ENCODE data around the gene SGCD. TPM values are rescaled to one million over a fixed set of nuclear protein-coding genes. Genes with fewer than 3 reads are reported as not detected.

SGCD gene
- total RNA-seq, 2 experiments from 2014 or later: not detected

DNA sequence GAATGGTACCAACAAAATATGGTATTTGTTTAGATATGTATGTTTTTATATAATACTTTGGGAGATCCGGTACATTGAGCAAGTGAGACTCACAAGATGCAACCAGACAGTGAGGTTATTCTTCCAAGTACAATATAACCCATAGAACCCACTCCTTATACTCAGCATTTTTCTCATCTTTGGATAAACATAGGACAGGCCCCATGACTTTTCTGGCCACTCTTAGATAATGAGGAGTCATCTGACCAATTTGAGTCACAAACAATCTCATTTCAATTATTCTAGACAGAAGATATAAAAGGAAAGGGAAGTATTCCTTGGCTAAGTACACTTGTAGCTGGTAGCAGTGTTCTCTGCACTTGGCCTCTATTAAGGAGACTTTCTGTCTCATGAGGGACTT, 150.2 kb downstream of the SGCD start:
- Mint-ChIP-seq H3K9me3 (no peaks in the 10 kb centered on the region), H3K27ac (no peak overlapping the region), H3K4me1 (peaks cover 3% of the 10 kb centered on the region), H3K4me3 (no peak overlapping the region), H3K36me3 (no peaks in the 10 kb centered on the region), H3K27me3 (peaks cover 38% of the 10 kb centered on the region)
- DNase-seq: no peak

DNA sequence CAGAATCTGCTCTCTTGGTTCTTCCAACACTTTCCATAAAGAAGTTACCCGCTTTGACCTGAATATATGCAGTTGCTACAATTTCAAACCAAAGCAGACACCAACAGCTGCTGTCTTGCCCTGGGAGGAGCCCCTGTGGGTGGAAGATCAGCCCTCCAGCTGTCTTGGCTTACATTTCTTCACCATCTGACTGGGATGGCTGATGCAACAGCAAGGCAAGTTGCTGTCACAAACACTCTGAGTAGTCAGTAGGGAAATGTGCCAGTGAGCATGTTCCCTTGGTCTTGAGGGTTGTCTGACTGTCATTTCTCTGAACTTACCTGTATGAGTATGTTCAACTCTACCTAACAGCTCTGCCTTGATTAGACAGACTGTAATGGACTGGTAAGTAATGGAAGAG, 152.9 kb downstream of the SGCD start:
- H3K4me3 Mint-ChIP-seq: no peak overlapping the region
- H3K27me3 Mint-ChIP-seq: peaks cover 25% of the 10 kb centered on the region
- H3K36me3 Mint-ChIP-seq: no peaks in the 10 kb centered on the region
- H3K9me3 Mint-ChIP-seq: no peaks in the 10 kb centered on the region
- H3K4me1 Mint-ChIP-seq: peaks cover 3% of the 10 kb centered on the region
- peak overlapping the region; percentile 43 for H3K27ac Mint-ChIP-seq
- DNase-seq: peak; percentile 30

DNA sequence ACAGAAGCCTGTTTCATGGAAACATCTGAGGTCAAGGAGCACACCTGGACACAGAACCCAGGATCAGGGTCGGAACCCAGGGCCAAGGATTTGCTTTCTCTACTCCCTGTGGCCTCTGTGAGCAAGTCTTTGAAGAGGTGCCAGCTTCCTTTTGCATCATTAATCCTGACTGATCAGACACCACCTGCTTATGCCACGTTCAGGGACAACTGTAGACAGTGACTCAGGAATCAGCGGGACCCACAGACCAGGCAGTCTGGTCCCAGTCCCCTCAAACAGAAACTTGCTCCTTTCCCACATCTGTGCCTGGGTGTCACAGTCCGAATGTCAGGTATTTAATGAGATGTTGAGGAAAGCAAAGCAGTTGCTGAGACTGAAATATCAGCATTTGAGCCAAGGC, 154.8 kb downstream of the SGCD start:
- Mint-ChIP-seq H3K4me1 (peaks cover 3% of the 10 kb centered on the region), H3K9me3 (peaks cover 5% of the 10 kb centered on the region), H3K36me3 (no peaks in the 10 kb centered on the region), H3K4me3 (no peak overlapping the region), H3K27me3 (peaks cover 12% of the 10 kb centered on the region), H3K27ac (no peak overlapping the region)
- DNase-seq: no peak

DNA sequence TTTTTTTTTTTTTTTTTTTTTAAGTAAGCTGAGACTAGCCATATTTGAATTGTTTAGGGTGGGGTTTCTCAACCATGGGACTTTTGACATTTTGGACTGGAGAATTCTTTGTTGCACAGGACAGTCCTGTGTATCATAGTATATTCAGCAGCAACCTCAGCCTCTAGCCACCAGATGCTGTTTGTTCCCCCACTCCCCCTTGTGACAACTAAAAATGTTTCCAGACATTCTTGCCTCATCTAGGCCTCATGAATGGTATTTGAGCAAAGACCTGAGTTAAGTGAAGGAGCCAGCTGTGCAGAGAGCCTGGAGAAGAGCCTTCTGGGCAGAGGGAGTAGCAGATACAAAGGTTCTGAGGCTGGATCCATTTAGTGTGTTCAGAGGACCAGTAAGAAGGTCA, 155.9 kb downstream of the SGCD start:
- no peaks in the 10 kb centered on the region for H3K36me3 Mint-ChIP-seq
- no peak overlapping the region for H3K27ac Mint-ChIP-seq
- no peak overlapping the region for H3K4me3 Mint-ChIP-seq
- DNase-seq: no peak
- H3K9me3 Mint-ChIP-seq: peaks cover 11% of the 10 kb centered on the region
- peaks cover 3% of the 10 kb centered on the region for H3K4me1 Mint-ChIP-seq
- peaks cover 8% of the 10 kb centered on the region for H3K27me3 Mint-ChIP-seq

DNA sequence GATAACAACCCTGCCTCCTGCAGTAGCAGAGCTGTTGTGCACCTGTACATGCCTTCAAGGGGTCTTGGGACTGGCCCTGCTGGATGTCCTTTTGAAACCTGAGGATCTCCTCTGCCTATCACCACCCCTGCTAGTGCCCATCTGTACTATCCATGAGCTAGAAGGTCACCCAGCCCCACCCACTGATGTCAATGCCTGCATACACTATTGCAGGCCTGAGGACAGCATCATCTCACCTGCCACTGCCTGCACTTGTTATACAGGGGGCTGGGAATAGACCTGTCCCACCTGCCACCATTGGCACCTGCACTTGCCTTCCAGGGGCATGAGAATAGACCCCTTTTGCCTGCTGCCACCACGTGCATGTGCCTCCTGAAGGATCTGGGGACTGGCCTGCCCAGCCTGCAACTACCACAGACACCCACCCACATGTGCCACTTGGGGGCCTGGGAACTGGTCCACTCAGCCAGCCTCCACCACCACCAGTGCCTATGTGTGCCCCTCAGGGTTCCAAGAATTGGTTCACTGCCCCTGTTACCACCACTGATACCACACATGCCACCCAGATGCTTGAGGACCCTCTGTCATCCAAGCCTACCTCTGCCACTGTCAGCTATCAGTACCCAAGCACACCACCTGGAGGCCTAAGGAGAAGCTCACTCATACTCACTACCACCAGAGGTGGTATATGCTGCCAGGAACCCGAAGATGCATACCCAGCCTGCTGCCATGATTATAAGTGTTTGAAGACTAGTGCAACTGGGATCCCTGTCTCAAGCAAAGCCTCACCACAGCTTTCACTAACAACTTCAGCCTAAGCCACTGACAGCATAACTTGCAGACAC, 159.7 kb downstream of the SGCD start:
- H3K4me1 Mint-ChIP-seq: no peaks in the 10 kb centered on the region
- no peak overlapping the region for H3K27ac Mint-ChIP-seq
- peaks cover 25% of the 10 kb centered on the region for H3K9me3 Mint-ChIP-seq
- H3K27me3 Mint-ChIP-seq: peaks cover 11% of the 10 kb centered on the region
- H3K4me3 Mint-ChIP-seq: no peak overlapping the region
- no peaks in the 10 kb centered on the region for H3K36me3 Mint-ChIP-seq
- no peak for DNase-seq

DNA sequence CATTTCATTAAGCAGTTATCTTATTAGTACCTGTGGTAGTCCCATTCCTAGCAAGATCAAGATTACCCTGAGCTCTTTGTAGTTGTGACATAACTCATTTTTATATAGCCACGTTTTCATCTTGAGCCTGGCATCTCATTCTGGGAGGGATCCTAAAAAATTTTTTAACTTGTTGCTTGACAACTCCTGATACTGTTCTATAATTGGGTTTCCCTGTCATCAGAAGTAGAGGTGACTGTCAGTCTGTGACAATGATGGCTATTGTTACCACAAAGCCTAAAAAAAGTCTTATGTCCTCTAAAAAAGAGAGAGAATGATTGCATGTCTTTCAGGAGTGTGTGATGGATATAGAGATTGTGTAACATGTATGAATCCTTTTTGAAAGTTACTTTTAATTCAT, 164.8 kb downstream of the SGCD start:
- Mint-ChIP-seq H3K4me3 (no peak overlapping the region), H3K27me3 (peaks cover 14% of the 10 kb centered on the region), H3K27ac (no peak overlapping the region), H3K9me3 (peaks cover 20% of the 10 kb centered on the region), H3K36me3 (no peaks in the 10 kb centered on the region), H3K4me1 (no peaks in the 10 kb centered on the region)
- no peak for DNase-seq

DNA sequence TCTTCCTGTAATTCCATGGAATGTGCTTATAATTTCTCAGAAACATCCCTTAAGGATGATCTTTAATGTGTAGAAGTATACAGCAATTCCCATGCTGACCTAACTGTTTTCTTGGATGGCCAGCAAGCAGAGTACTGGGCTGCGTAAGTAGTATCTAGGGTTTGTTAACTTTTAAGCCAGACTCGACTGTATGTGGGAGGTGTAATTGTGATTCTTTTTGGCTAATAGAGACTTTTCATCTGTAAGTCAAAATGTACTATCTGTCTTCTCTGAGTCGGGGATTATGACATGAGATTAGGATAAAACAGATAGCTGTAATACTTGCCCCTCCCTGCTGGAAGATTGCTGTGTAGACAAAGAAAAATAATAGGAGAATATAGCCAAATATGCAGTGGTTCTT, 169.3 kb downstream of the SGCD start:
- DNase-seq: no peak
- Mint-ChIP-seq H3K4me1 (no peaks in the 10 kb centered on the region), H3K27ac (no peak overlapping the region), H3K27me3 (peaks cover 4% of the 10 kb centered on the region), H3K36me3 (no peaks in the 10 kb centered on the region), H3K9me3 (no peaks in the 10 kb centered on the region), H3K4me3 (no peak overlapping the region)

DNA sequence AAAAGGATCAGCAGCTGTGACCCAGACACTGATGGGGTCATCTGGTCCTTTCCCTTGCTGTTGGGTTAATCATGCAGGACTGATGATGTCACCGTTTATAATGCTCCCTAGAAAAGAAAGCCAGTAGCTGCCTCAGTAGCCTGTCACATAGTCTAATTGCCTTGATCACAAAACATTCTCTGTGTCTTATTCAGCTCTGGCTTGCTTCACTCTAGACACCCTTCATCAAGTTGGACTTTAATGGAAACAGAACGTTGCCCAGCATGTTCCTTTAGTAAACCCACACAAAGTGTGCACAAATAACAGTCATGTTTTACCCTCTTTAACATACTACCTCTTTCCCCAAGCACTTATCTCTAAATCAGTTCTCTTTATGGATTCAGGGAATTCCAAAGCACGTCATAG, 170.8 kb downstream of the SGCD start:
- Mint-ChIP-seq H3K4me3 (no peak overlapping the region), H3K4me1 (no peaks in the 10 kb centered on the region), H3K9me3 (no peaks in the 10 kb centered on the region), H3K27ac (no peak overlapping the region), H3K36me3 (no peaks in the 10 kb centered on the region), H3K27me3 (peaks cover under 1% of the 10 kb centered on the region)
- DNase-seq: no peak

DNA sequence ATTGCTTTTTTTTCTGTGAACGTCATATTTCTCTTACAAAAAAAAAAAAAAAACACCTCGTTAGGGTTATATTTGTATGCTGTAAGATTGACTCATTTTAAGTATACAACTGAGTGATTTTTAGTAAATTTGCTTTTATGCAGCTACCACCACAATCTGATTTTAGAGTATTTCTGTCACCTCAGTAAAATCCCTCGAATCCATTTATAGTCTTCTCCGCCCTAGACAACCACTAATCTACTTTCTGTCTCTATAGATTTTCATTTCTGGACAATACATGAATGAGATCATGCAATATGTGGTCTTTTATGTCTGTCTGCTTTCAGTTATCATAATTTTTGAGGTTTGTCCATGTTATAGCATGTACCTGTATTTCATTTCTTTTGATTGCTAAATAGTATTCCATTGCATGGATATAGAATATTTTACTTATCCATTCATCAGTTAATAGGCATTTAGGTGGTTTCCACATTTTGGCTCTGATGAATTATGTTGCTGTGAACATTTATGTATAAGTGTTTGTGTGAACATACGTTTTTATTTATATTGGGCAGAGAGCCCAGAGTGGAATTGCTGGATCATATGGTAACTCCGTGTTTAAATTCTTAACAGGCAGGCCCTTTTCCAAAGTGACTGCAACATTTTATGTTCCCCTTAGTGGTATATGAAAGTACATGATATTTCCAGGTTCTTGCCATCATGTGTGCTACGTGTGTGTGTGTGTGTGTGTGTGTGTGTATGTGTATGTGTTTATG, 171.4 kb downstream of the SGCD start:
- no peaks in the 10 kb centered on the region for H3K4me1 Mint-ChIP-seq
- no peaks in the 10 kb centered on the region for H3K36me3 Mint-ChIP-seq
- no peak overlapping the region for H3K4me3 Mint-ChIP-seq
- DNase-seq: no peak
- H3K9me3 Mint-ChIP-seq: no peaks in the 10 kb centered on the region
- H3K27me3 Mint-ChIP-seq: no peaks in the 10 kb centered on the region
- no peak overlapping the region for H3K27ac Mint-ChIP-seq

DNA sequence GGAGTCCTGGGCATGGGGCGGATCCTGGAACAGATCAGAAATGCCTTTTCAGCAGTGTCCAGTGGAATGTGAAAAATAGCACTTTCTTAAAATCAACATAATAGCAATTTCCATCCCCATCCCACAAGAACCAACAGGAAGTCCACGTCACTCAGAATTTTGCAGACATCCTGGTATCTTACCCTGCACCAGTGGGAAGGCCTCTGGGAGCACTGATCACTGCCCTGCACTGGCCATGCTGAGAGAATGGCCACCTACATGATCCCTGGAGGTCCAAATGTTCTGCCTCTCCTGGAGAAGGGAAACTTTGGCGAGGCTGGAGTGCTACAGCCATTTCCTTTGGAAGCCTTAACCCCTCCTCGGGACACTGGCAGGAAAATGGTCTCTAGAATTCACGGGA, 173.8 kb downstream of the SGCD start:
- no peak overlapping the region for H3K27ac Mint-ChIP-seq

DNA sequence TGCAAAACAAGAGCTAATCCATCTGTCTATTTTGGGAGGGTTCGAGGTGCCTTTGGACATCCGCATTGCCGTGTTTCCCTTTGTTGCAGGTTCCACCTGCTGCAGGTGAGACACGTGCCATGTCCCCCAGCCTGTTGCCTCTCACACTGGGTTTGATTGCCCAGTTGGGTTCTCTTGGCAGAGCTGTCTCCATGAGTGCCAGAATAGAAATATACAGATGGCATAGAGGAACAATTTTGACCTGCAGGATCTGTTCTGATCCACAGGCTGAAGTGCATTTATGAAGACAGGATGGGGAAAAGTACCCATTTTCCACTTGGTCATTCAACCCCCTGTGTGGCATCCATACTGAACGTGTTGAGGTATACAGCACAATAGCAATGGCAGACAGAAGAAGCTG, 178.1 kb downstream of the SGCD start:
- H3K27ac Mint-ChIP-seq: no peak overlapping the region
- no peaks in the 10 kb centered on the region for H3K9me3 Mint-ChIP-seq
- no peak overlapping the region for H3K4me3 Mint-ChIP-seq
- no peak for DNase-seq
- peaks cover 5% of the 10 kb centered on the region for H3K27me3 Mint-ChIP-seq
- no peaks in the 10 kb centered on the region for H3K4me1 Mint-ChIP-seq
- H3K36me3 Mint-ChIP-seq: no peaks in the 10 kb centered on the region

More for the DNA sequence above, 173.8 kb downstream of the SGCD start:
- H3K36me3 Mint-ChIP-seq: no peaks in the 10 kb centered on the region
- no peaks in the 10 kb centered on the region for H3K4me1 Mint-ChIP-seq
- H3K4me3 Mint-ChIP-seq: no peak overlapping the region
- DNase-seq: no peak
- H3K27me3 Mint-ChIP-seq: no peaks in the 10 kb centered on the region
- no peaks in the 10 kb centered on the region for H3K9me3 Mint-ChIP-seq

DNA sequence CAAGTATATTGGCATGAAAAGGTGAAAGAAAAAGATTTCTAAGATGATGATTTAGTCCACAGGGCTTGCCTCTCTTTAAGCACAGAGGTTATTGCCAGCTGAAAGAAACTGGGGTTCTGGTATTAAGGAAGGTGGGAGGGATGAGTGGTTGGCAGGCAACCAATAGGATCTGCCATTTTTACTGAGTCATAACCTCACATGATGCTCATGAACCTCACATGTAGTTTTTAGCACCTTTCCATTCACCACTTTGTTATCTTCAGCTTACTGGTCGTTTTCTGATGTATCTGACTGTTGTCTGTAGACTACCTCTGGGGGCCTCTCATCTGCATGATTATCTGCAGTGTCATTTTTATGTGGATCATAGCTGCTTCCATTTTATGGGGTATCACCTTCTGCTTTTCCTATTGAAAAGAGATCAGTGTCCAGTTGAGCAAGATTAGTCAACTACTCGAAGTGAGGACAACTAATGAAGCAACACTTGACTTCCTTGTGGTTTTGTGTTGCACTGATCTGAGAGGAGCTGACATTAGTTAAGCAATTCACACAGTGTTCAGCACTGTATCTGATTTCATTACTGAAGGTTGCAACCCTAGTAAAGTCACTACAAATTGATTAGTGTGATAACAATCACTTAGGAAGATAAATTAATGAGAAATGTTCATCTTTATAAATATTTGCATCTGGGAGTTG, 186.3 kb downstream of the SGCD start:
- Mint-ChIP-seq H3K4me1 (no peaks in the 10 kb centered on the region), H3K9me3 (peaks cover 11% of the 10 kb centered on the region), H3K36me3 (no peaks in the 10 kb centered on the region), H3K4me3 (no peak overlapping the region), H3K27ac (no peak overlapping the region), H3K27me3 (peaks cover 9% of the 10 kb centered on the region)
- no peak for DNase-seq

DNA sequence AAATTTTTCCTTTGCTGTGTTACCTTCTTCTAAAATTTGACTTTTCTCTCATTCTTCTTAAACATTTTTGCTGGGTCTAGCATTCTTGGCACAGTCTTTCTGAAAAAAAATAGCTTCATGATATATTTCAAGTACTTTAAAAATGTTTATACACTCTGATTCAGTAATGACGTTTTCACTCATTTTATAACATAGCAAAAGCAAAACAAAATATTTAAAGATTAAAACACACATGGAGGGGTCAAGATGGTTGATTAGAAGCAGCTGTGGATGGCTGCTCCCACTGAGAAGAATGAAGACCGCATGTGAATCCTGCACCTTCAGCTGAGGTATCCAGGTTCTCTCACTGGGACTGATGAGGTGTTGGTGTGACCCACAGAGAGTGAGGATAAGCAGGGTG, 188.2 kb downstream of the SGCD start:
- DNase-seq: no peak
- no peak overlapping the region for H3K27ac Mint-ChIP-seq
- H3K27me3 Mint-ChIP-seq: peaks cover 9% of the 10 kb centered on the region
- peaks cover 2% of the 10 kb centered on the region for H3K36me3 Mint-ChIP-seq
- H3K4me1 Mint-ChIP-seq: no peaks in the 10 kb centered on the region
- no peak overlapping the region for H3K4me3 Mint-ChIP-seq
- peaks cover 16% of the 10 kb centered on the region for H3K9me3 Mint-ChIP-seq

DNA sequence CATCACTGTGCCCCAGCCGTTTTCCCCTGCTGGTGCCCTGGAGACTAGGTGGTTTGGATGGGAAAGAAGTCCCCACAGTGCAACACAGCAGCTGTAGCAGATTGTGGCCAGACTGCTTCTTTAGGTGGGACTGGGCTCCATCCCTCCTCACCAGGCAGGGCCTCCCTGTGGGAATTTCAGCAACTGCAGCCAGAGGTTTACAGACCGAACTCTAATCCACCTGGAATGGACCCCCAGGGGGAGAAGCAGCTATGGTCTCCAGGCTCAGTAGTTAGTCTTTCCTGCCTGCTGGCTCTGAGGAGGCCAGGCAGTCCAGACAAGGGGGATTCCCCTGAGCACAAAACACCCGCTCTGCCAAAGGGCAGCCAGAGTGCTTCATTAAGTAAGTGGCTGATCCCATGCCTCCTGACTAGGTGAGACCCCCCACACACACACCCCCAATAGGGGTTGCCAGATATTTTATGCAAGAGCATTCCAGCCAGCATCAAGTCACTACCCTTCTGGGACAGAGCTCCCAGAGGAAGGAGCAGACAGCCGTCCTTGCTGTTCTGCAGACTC, 188.9 kb downstream of the SGCD start:
- DNase-seq: no peak
- Mint-ChIP-seq H3K9me3 (peaks cover 19% of the 10 kb centered on the region), H3K4me3 (no peak overlapping the region), H3K36me3 (peaks cover 2% of the 10 kb centered on the region), H3K4me1 (no peaks in the 10 kb centered on the region), H3K27me3 (peaks cover 9% of the 10 kb centered on the region), H3K27ac (no peak overlapping the region)

All from activated naive CD8-positive, alpha-beta T cell treated with anti-CD3 and anti-CD28 coated beads for 36 hours (primary cell).